ENCODE measurements around the gene EPN2. TPM values are rescaled to one million over a fixed set of nuclear protein-coding genes. Genes with fewer than 3 reads are reported as not detected.

Gene EPN2
- total RNA-seq, 1 experiment from 2014 or later, result 57.8 TPM

DNA sequence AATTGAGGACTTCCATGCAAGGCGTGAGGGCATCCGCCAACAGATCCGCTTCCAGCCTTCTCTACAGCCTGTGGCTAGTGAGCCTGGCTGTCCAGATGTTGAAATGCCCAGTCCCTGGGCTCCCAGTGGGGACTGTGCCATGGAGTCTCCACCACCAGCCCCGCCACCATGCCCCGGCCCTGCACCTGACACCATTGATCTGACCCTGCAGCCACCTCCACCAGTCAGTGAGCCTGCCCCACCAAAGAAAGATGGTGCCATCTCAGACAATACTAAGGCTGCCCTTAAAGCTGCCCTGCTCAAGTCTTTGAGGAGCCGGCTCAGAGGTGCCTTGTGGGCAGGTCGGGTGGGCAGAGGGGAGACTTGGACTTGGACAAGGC, 144.2 kb downstream of the EPN2 start:
- Histone ChIP-seq H2BK12ac (ENCODE audit: insufficient read length, low read depth, low read length) (no peak overlapping the region), H3K27ac (ENCODE audit: insufficient read length, low read depth, low read length) (no peak overlapping the region), H2BK120ac (ENCODE audit: low read depth, low read length, poor library complexity, severe bottlenecking) (no peak overlapping the region), H4K5ac (ENCODE audit: insufficient read length, low read depth, low read length) (no peak overlapping the region), H3T11ph (ENCODE audit: low read length) (no peak overlapping the region), H4K8ac (replicated peaks; ENCODE audit: insufficient read length, low read depth, low read length) (no peak overlapping the region), H2AFZ (ENCODE audit: low read length) (no peak overlapping the region), H3K23ac (ENCODE audit: insufficient read length, low read depth, low read length) (no peak overlapping the region), H3K23me2 (ENCODE audit: insufficient read length, low read depth, low read length, poor library complexity, severe bottlenecking) (peaks cover 7% of the 10 kb centered on the region), H2BK5ac (ENCODE audit: insufficient read length, low read length) (no peak overlapping the region), H3K18ac (ENCODE audit: insufficient read length, low read depth, low read length) (no peak overlapping the region), H3K9ac (ENCODE audit: extremely low read depth, insufficient read length, low read length) (no peak overlapping the region), H3K56ac (ENCODE audit: insufficient read length, low read depth, low read length) (no peak overlapping the region), H3K27me3 (ENCODE audit: insufficient read depth, low read length) (no peaks in the 10 kb centered on the region), H3K9me3 (ENCODE audit: control insufficient read depth, low read depth, low read length) (no peaks in the 10 kb centered on the region), H4K20me1 (ENCODE audit: control insufficient read depth, insufficient read depth, insufficient read length) (no peaks in the 10 kb centered on the region), H2BK15ac (ENCODE audit: low read depth, low read length) (no peak overlapping the region), H2AK5ac (ENCODE audit: insufficient read length, low read length) (no peak overlapping the region), H3K79me2 (ENCODE audit: insufficient read depth, low read length) (peaks cover 4% of the 10 kb centered on the region; the same call in 1 of the 2 replicates), H2BK20ac (ENCODE audit: low read depth, low read length, poor library complexity, severe bottlenecking) (no peak overlapping the region), H3K14ac (ENCODE audit: insufficient read depth, low read length) (no peak overlapping the region), H3K4me2 (ENCODE audit: insufficient read depth, insufficient read length, low read length) (no peak overlapping the region), H3K4ac (ENCODE audit: low read depth, low read length) (no peak overlapping the region), H3K79me1 (ENCODE audit: insufficient read depth, low read depth, low read length, poor library complexity, severe bottlenecking) (peaks cover 6% of the 10 kb centered on the region), H3K4me1 (ENCODE audit: insufficient read depth, low read length) (no peaks in the 10 kb centered on the region), H4K91ac (ENCODE audit: insufficient read length, low read depth, low read length) (no peak overlapping the region)
- Mint-ChIP-seq H3K9me3 (no peaks in the 10 kb centered on the region), H3K27ac (no peak overlapping the region), H3K27me3 (ENCODE audit: low read depth) (no peaks in the 10 kb centered on the region), H3K4me1 (peaks cover 21 to 40% of the 10 kb centered on the region in 2 experiments), H3K4me3 (no peak overlapping the region), H3K36me3 (ENCODE audit: insufficient read depth in 1 of 3, low read depth in 3 of 3) (peaks cover 37 to 63% (median 61%) of the 10 kb centered on the region in 3 experiments)
- TF ChIP-seq, protein P1, sequence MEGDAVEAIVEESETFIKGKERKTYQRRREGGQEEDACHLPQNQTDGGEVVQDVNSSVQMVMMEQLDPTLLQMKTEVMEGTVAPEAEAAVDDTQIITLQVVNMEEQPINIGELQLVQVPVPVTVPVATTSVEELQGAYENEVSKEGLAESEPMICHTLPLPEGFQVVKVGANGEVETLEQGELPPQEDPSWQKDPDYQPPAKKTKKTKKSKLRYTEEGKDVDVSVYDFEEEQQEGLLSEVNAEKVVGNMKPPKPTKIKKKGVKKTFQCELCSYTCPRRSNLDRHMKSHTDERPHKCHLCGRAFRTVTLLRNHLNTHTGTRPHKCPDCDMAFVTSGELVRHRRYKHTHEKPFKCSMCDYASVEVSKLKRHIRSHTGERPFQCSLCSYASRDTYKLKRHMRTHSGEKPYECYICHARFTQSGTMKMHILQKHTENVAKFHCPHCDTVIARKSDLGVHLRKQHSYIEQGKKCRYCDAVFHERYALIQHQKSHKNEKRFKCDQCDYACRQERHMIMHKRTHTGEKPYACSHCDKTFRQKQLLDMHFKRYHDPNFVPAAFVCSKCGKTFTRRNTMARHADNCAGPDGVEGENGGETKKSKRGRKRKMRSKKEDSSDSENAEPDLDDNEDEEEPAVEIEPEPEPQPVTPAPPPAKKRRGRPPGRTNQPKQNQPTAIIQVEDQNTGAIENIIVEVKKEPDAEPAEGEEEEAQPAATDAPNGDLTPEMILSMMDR (conservative IDR thresholded peaks at IDR 0.05), result no peak
- no peak for DNase-seq
- WGBS (ENCODE audit: extremely low coverage, insufficient read length, low lambda C conversion rate), result no CpG with 5 or more reads among the region's 7 CpGs

All from H9 (cell line).